GM12891 (cell line): ENCODE data around the gene LCN1.
"Not testable (repeated sequence)": the region's sequence is repeated elsewhere in the genome, so short reads cannot be mapped to it uniquely, and the experiment has no call there.

Source experiments
- DNase-seq: peaks from one replicate; pipeline ENCODE4 v3.0.0; 2011; ENCODE audit warnings: low spot score; ENCODE audit not compliant: insufficient read length
- FAIRE-seq: peaks from 2 replicates; lab custom pipeline; 2011; peaks lifted over from hg19 to GRCh38; lab: Jason Lieb, UNC
- PAX5 ChIP-seq: IDR thresholded peaks from 2 replicates; pipeline ENCODE4 v1.6.1; 2011; ENCODE audit warnings: low read length, moderate library complexity, mild to moderate bottlenecking; ENCODE audit not compliant: insufficient read depth, severe bottlenecking
- POLR2A ChIP-seq: IDR thresholded peaks from 2 replicates; pipeline ENCODE4 v1.6.1; 2011; ENCODE audit warnings: low read depth, low read length, control low read depth
- POLR2AphosphoS5 ChIP-seq: IDR thresholded peaks from 2 replicates; pipeline ENCODE4 v1.6.1; 2011; ENCODE audit warnings: low read depth, low read length, control low read depth
- POU2F2 ChIP-seq: IDR thresholded peaks from 2 replicates; pipeline ENCODE4 v1.6.1; 2011; ENCODE audit warnings: low read depth, mild to moderate bottlenecking, control low read depth, low read length, moderate library complexity
- SPI1 ChIP-seq: IDR thresholded peaks from 2 replicates; pipeline ENCODE4 v1.6.1; 2011; ENCODE audit warnings: low read depth, low read length, control low read depth
- TAF1 ChIP-seq: IDR thresholded peaks from 2 replicates; pipeline ENCODE4 v1.6.1; 2011; ENCODE audit warnings: low read depth, low read length, control low read depth

LCN1 gene

GRCh38 chr9:135530146-135530545 is 8.9 kb downstream of the LCN1 start:
- DNase-seq = no peak
- TF ChIP-seq POLR2AphosphoS5 (no peak), TAF1 (no peak), POU2F2 (no peak), SPI1 (no peak), POLR2A (no peak), PAX5 (no peak)
- no peak for FAIRE-seq

- TF ChIP-seq PAX5 = no peak
- TF ChIP-seq POLR2AphosphoS5 = no peak
- DNase-seq (no peak), FAIRE-seq (no peak)
These were observed 9.9 kb downstream of the LCN1 start for GRCh38 chr9:135531096-135531495.

GRCh38 chr9:135533113-135533512 is 11.9 kb downstream of the LCN1 start:
- TF ChIP-seq TAF1 (no peak), SPI1 (no peak), POLR2A (no peak), PAX5 (no peak), POLR2AphosphoS5 (no peak), POU2F2 (no peak)
- no peak for FAIRE-seq
- no peak for DNase-seq

- TF ChIP-seq PAX5 = no peak
- TF ChIP-seq TAF1 = no peak
- TF ChIP-seq POLR2AphosphoS5 = no peak
- TF ChIP-seq SPI1 = no peak
- TF ChIP-seq POU2F2 = no peak
- TF ChIP-seq POLR2A = no peak
- DNase-seq (no peak), FAIRE-seq (no peak)
These were observed 12.4 kb downstream of the LCN1 start for GRCh38 chr9:135533674-135534073.

GRCh38 chr9:135534192-135534711 is 13.0 kb downstream of the LCN1 start:
- FAIRE-seq = not testable (repeated sequence)

DNA sequence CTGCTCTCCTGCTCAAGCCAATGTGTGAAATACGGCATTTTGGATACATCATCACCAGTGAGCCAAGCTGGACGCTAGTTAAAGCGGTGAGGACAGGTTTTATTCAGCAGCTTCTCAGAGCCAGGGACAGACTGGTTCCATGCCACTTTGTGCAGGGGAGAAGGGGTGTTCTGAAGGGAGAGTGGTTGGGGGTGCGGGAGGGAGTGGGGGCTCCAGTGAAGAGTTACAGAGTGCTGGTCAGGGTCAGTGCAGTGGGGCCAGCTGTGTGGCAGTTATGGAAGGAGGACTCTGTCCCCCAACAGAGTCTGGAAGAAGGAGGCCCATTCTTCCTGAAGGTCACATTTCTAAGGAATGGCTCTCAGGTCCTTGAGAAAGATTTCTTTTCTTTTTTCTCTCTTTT is 13.6 kb downstream of the LCN1 start:
- not testable (repeated sequence) for DNase-seq, FAIRE-seq

More at GRCh38 chr9:135534192-135534711, 13.0 kb downstream of the LCN1 start:
- not testable (repeated sequence) for DNase-seq

DNA sequence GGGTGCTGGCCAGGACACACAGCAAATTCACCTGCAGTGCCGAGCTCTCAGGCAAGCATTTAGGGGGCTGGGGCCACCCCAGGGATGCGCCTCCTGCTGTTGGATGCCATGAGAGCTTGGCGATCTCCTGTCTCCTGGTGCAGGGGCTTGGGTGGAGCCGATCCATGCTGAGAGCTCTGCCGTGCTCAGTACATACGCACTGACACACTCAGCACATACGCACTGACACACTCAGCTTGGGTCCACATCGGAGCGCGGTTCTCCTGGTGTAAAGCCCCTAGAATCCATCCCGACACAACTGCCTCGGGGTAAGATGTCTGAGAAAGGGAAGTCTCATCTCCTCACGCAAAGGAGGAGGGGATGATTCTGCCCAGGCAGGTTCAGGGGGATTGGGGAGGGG is 14.4 kb downstream of the LCN1 start:
- not testable (repeated sequence) for FAIRE-seq, DNase-seq

DNA sequence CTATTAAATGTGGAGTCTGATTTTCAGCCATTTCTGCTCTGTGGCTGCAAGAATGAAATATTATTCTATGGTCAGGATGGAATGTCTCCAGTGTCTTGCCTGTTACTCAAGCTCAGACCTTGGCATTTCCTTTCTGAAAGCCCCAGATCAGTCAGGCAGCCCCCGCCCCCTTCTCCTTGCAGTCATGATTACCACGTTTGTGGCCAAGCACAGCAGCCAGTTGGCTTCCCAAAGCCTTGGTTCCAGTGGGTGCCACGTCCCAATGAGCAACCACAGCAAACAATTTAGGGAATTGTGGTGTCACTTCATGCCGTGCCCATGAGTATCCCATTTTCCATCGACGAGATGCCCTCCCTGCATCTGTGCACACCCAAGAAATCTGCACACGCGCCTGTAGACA is 15.0 kb downstream of the LCN1 start:
- no peak for FAIRE-seq
- no peak for DNase-seq
- TF ChIP-seq POLR2A = no peak
- TF ChIP-seq PAX5 = no peak
- no peak for TF ChIP-seq SPI1
- no peak for TF ChIP-seq POLR2AphosphoS5
- TF ChIP-seq TAF1 = no peak
- TF ChIP-seq POU2F2 = no peak

GRCh38 chr9:135543262-135543894 is 22.1 kb downstream of the LCN1 start:
- FAIRE-seq, DNase-seq: not testable (repeated sequence)

DNA sequence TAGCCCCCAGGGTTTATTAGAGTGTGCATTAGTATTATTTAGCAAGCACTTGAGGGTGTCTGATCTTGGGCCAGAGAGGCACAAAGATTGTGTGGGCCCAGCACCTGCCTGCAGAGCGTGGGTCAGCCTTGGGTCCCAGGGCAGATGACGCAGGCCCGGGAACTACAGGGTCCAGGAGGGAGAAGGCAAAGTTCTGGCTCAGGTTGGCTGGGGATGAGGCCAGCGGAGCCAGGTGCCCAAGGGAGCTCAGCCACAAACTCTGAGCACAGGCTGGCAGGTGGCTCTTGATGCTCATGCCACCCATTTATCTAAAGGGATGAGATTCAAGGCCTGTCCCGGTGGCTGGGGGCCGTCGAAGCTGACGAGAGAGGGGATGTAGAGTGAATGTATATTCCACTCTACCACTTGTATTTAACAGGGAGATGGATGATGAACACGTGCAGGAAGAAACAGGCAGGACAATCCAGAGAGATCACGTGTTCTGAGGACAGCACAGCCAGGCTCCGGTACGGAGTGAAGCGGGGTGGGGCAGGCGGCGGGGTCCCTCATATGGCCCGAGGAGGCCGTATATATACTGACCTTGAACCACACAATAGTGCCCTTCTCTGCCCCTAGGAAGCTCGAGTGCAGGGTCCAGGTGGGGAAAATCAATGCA is 23.9 kb downstream of the LCN1 start:
- DNase-seq = no peak
- no peak for TF ChIP-seq POLR2AphosphoS5
- no peak for TF ChIP-seq SPI1
- TF ChIP-seq POU2F2 = no peak
- no peak for TF ChIP-seq POLR2A
- TF ChIP-seq TAF1 = no peak
- no peak for TF ChIP-seq PAX5
- no peak for FAIRE-seq

DNA sequence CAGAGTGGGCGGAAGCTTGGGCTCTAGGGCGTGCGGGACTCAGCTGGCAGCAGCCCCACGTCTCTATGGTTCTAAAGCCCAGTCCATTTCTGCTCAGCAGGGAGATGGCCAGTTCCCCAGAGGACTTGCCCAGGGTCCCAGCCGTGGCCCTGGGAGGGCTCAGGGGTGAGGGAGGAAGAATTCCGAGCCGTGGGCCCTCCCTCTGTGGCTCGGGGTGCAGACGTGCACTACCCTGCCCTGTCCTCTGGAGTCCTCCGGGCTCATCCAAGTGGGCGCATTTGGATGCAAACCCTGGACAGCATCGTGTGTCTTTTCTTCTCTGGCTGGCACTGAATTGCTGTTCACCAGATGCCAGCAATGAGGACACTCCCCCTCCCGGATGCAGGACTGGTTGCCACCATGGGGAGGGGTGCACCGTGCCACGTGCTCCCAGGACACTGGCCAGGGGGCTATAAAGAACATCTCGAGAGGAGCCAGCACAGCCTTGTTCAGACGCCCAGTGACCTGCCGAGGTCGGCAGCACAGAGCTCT is 24.5 kb downstream of the LCN1 start, which contains the start of gene OBP2A:
Gene OBP2A, plus strand, starts transcription at position 481 of the 531 bp plus-strand sequence. CDS start 55 bp downstream, outside the sequence.
- not testable (repeated sequence) for FAIRE-seq, DNase-seq

DNA sequence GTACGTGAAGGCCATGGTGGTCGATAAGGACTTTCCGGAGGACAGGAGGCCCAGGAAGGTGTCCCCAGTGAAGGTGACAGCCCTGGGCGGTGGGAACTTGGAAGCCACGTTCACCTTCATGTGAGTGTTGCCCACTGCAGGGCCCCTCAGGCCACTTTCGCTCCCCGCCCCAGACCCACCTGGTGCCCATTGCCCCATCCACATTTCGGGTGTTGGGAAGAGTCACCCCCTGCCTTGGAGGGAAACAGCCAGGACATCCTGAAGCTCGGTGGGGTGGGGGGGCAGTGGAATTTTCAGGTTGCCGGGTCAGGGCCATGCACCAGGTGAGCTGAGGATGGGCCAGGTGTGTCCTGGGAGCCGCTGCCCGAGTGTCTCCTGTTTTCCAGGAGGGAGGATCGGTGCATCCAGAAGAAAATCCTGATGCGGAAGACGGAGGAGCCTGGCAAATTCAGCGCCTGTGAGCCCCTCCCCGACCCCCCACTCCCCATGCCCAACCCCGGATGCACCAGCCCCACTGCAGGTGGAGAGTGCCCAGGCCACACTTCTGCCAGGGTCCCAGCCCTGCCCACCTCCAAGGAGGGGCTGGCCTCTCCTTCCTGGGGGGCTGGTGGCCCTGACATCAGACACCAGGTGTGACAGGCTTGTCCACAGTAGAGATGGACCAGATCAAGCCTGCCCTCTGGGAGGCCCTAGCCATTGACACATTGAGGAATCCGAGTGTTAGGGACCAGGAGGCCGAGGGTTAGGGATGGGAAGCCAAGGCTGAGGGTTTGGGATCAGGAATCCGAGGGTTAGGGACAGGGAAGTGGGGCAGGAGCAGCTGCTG is 25.8 kb downstream of the LCN1 start:
- not testable (repeated sequence) for FAIRE-seq, DNase-seq
